ENCODE data around the gene MRTFB. TPM values are rescaled to one million over a fixed set of nuclear protein-coding genes. Genes with fewer than 3 reads are reported as not detected.

Gene MRTFB
- total RNA-seq, 1 experiment from 2014 or later, result 7.2 TPM

- DNase-seq (ENCODE audit: extremely low read depth, low read depth), result no peak
Observed at GRCh38 chr16:14303182-14303618, 232.1 kb downstream of the MRTFB start.

GRCh38 chr16:14303639-14304394, 232.7 kb downstream of the MRTFB start:
- no peak for DNase-seq (ENCODE audit: extremely low read depth, low read depth)

GRCh38 chr16:14304891-14305460, 233.9 kb downstream of the MRTFB start:
- no peak for DNase-seq (ENCODE audit: extremely low read depth, low read depth)

GRCh38 chr16:14306485-14307058, 235.5 kb downstream of the MRTFB start:
- no peak for DNase-seq (ENCODE audit: extremely low read depth, low read depth)

GRCh38 chr16:14307059-14307526, 236.0 kb downstream of the MRTFB start:
- DNase-seq (ENCODE audit: extremely low read depth, low read depth), result no peak

GRCh38 chr16:14307527-14308367, 236.6 kb downstream of the MRTFB start:
- DNase-seq (ENCODE audit: extremely low read depth, low read depth), result no peak

- no peak for DNase-seq (ENCODE audit: extremely low read depth, low read depth)
Observed at GRCh38 chr16:14308368-14308723, 237.2 kb downstream of the MRTFB start.

GRCh38 chr16:14309001-14309886, 238.1 kb downstream of the MRTFB start:
- DNase-seq (ENCODE audit: extremely low read depth, low read depth), result no peak

- no peak for DNase-seq (ENCODE audit: extremely low read depth, low read depth)
Observed at GRCh38 chr16:14309906-14310305, 238.8 kb downstream of the MRTFB start.

- no peak for DNase-seq (ENCODE audit: extremely low read depth, low read depth)
Observed at GRCh38 chr16:14310519-14310991, 239.4 kb downstream of the MRTFB start.

GRCh38 chr16:14314116-14314515, 243.0 kb downstream of the MRTFB start:
- DNase-seq (ENCODE audit: extremely low read depth, low read depth), result no peak

- DNase-seq (ENCODE audit: extremely low read depth, low read depth), result no peak
Observed at GRCh38 chr16:14315683-14316320, 244.7 kb downstream of the MRTFB start.

Small RNAs within 50 kb of the gene (small RNA-seq; reads per million reads assigned to genes)
- 0.83 to 5.2 reads per million in 2 experiments for gene MIR193B
- 0.02 to 0.53 reads per million in 2 experiments for gene MIR365A
- 0 reads per million in 2 experiments for gene RF00019

Other genes with a start within 250 kb of the MRTFB start
- gene ERCC4, start 151.2 kb upstream of the MRTFB start, total RNA-seq (2014; rRNA removed; shearing (Covaris generic)), result 14.6 and 16.0 TPM in 2 replicates